UCSD-AML1 (cell line): ENCODE results near the gene DOK1.
A peak's percentile ranks its signal among the peaks of the same experiment; 100 is the strongest.

ENCODE experiments used
- DNase-seq: peaks from one replicate; lab custom pipeline; 2025; ENCODE audit not compliant: unreplicated experiment; lab: John Stamatoyannopoulos, UW

The DOK1 gene

GRCh38 chr2:74566754-74567085 lies 12.2 kb downstream of the DOK1 start:
- DNase-seq, result no peak

DNA sequence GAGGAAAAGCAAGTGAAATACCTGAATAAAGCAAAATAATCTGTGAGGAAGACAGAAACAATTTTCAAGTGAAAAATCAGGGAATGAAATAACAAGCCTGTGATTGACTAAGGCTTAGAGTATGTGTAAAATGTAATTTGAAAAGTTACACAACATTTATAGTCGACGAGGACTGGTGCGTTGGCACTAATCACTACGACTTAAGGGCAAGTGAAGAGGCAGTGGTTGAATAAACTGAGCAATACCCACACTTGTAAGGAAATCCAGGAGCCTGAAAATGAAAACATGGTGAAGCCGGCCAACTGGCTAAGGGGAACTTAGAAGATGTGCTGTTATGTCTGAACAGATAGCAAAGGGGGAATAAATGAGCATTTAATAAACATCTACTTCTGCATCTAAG lies 13.4 kb downstream of the DOK1 start:
- no peak for DNase-seq

DNA sequence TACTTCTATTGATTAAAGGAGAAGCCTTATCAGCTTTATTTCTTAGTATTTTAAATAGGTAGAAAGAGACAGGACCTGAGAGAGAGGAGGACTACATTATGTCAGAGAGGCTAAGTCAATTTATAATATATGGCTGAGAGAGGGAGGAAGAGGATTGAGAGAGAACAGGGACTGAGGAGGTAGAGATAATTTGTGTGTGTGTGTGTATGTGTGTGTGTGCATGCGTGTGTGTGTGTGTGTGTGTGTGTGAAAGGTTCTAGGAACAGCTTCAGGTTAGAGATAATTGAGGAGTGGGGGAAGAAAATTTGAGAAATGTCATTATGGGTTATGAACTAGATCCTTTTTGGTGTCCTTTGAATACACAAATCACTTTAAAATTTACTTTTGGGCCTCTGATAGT lies 15.2 kb downstream of the DOK1 start:
- DNase-seq, result no peak

GRCh38 chr2:74571058-74571457 lies 16.5 kb downstream of the DOK1 start:
- DNase-seq, result no peak

- no peak for DNase-seq
Measured at GRCh38 chr2:74572178-74572925, 17.8 kb downstream of the DOK1 start.

- DNase-seq, result no peak
Measured at GRCh38 chr2:74573747-74574562, 19.4 kb downstream of the DOK1 start.

DNA sequence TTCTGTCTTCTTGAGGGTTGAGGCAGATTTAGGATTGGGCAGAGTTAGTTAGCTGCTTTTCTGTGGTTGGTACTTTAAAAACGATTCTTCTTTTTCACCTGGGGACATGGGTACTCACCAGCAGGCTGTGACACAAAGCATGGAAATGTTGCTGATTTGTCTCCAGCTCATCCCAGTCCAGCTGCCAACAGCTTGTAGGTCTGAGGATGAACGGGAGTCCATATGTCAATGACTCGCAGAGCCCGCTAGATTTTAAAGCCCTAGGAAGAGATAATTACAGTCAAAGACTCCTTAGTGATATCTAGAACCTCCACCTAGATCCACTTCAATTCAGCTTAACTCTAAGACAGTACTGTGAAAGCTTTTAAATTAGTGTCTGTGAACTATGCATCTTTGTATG lies 20.8 kb downstream of the DOK1 start:
- DNase-seq, result no peak

DNA sequence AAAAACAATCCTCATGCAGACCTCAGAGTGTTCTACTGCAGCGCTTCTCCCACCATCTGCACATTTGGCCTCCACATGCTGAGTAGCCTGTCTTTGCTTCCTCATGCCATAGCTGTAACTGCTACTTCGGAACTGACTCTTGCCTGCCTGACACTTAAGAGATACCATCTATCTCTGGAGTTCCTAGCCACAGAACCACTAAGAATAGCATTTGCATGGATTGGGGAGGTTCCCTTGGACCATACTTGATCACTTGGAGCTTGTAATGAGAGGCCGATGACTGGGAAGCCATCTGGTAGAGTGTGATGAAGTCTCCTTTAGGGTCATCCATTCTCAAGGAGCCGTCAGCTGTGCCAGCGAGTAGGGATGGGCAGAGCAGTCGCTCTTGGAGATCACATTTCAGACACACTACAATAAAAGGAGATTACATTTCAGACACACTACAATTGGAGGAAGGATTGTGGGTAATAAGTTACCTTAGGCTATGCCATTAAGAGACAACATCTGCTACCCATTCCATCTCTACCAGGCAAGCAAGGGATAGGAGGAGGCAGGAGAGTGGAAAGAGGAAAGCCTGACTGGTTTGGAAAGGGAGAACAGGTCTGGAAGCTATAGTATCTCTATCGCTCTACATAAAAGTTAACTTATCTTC lies 21.8 kb downstream of the DOK1 start:
- no peak for DNase-seq

GRCh38 chr2:74576863-74577229 lies 22.3 kb downstream of the DOK1 start:
- DNase-seq, result no peak

GRCh38 chr2:74577448-74577847 lies 22.9 kb downstream of the DOK1 start:
- no peak for DNase-seq

GRCh38 chr2:74578408-74578807 lies 23.9 kb downstream of the DOK1 start:
- DNase-seq, result no peak

DNA sequence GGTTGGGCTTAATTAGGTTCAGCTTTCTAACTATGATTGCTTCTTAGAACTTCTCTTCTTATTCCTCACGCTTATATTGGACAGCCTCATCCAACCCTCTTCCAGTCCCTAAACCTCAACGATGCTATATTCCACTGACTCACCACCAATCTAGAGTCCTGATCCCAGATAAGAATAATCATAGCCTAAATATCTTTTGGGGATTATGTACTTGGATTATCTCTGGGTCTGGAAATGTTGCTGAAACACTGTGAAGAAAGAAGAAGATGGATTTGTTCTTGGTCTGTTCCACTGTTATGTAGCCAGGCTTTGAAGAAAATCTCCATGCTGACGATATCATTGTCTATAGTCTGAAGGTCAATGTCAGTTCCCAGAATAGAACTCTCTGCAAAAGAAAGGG lies 26.9 kb downstream of the DOK1 start:
- DNase-seq, result no peak

GRCh38 chr2:74582184-74582583 lies 27.7 kb downstream of the DOK1 start:
- DNase-seq, result no peak

- no peak for DNase-seq
Measured at GRCh38 chr2:74583504-74583903, 29.0 kb downstream of the DOK1 start.

DNA sequence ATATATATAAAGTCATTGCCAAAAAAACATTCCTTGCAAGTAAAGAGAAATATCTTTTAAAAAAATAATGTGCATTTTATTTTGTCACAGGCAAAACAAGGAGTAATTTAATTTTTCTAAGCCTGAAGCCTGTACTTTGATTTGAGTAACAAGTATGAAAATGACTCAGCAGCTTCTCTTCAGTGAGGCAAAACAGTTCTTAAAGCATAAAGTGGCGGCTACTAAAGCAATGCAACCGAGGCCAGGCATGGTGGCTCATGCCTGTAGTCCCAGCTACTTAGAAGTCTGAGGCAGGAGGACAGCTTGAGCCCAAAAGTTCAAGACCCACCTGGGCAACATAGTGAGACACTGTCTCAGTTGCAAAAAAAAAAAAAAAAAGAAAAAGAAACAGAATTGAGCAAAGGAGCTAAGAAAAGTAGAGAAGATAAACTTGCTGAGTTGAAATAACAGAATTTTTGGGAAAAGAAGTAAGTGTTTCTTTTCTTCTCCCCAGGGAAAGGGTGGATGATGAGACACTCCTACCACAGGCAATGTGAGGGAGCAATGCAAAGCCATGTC lies 29.6 kb downstream of the DOK1 start:
- DNase-seq, result no peak

DNA sequence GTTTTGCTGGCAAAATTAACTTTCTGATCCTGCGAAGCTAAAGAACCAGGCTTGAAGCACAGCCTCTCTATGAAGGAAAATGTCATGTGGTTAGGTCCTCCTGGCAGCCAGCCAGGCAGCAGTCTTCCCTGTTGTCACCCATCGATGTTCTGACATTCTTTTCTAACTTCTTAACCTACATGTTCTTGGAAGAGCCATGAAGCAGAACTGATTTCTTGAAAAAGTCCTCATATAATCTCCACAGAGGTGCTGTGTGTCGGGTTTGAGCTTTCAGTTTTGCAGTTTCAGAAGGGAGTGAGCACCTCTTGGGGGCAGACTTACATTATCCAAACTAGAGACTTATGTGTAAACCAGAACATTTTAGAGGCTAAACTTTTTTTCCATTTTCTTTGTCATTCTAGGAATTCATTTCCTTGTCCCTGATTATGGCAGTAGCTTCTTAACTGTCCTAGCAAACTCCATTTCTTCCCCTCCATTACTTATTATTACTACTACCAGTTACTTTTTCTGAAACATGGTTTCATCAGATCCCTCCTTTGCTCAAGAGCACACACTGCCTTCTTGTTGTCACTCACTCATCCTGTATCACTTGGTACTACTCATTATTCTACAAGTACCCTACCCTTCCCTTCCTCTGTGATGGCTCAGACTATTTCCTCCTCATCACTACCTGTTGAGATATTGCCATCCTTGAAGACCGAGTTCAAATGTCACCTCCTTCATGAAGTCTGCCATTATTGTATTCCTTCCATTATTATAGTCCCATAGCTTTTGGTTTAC lies 31.1 kb downstream of the DOK1 start:
- peak; percentile 34 for DNase-seq

DNA sequence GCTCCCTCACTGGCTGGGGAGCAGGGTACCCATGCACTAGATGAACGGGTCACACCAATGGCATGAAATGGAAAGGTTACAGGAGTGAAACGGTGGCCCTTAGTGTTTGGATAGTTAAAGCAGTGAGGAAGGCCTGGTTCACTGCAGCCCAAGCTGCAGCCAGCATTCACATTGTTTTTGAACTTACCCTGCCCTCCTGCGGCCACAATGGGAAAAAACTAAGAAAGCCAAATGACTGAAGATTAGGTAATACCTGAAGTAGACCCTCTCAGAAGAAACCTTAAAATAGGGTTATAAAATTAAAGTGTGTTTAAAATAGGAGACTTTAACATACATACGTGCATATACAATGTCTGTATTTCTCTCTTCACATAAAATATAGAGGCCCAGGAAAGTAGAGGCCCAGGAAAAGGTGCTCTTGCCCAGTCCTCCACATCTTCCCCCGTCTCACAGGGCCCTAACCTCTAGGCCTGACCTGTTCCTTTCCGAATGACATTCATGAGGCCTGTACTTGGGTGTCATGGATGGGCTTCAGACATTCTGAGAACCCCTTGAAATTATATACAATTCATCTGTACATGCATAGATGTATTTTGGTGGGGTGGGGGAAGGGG lies 33.3 kb downstream of the DOK1 start:
- DNase-seq, result peak; percentile 67

DNA sequence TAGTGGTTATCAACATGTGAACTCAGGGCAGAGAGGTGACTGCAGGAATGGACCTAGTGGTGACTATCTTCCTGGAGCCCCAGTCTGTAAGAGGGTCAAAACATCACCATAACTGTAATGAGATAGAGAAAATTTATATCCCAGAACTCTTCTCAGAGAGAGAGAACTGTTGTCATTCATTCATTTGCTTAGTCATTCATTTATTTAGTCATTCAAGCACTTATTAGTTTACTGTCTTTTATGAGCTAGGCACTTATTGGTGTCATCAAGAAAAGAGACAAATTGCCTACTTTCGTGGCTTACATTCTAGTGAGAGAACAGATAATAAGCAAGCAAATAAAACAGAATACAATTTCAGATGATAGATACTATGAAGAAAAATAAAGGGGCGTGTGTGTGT lies 34.1 kb downstream of the DOK1 start:
- DNase-seq, result no peak

GRCh38 chr2:74593826-74594772 lies 39.6 kb downstream of the DOK1 start:
- no peak for DNase-seq

- DNase-seq, result no peak
Measured at GRCh38 chr2:74596584-74596983, 42.1 kb downstream of the DOK1 start.
